ENCODE results near the gene DNAJC16. TPM values are rescaled to one million over a fixed set of nuclear protein-coding genes. Genes with fewer than 3 reads are reported as not detected.

The DNAJC16 gene
- total and polyA plus RNA-seq, 2 of the 4 experiments (the other 2 are of a cell fraction), result 8.0 to 13.1 TPM

DNA sequence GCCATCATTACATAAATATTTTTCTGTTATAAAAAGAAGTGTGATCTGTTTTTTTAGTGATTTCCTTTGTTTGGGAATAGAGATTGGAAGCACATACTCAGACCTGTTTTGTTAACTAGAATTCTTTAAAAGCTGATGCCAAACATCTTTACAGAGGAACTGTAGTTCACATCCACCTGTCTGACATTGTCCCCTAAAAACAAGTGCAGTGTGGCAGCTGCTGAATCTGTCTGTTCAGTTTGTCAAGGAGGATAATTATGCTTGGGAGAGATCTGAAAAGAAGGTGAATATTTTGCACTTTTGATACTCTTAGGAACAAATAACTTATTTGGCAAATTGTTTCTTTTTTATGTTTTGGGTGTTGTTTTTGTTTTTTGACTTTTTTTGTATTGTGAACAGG lies 44.6 kb downstream of the DNAJC16 start:
- Histone ChIP-seq H3K4me2 (ENCODE audit: low read depth, low read length) (no peak overlapping the region), H3K9me3 (ENCODE audit: control insufficient read depth, insufficient read depth, low read length) (no peaks in the 10 kb centered on the region), H2BK15ac (ENCODE audit: low read depth, low read length) (no peak overlapping the region), H3K18ac (ENCODE audit: low read depth, low read length) (no peak overlapping the region), H3K4ac (ENCODE audit: low read depth, low read length) (no peak overlapping the region), H3K4me1 (ENCODE audit: control insufficient read depth, insufficient read depth, low read length) (no peaks in the 10 kb centered on the region), H3K9me1 (ENCODE audit: insufficient read depth, low read length) (peaks cover 2% of the 10 kb centered on the region; the same call in 1 of the 2 replicates), H3K56ac (ENCODE audit: extremely low read depth, insufficient read depth, low read length) (no peak overlapping the region), H3K27me3 (ENCODE audit: control insufficient read depth, insufficient read depth, low read length) (no peaks in the 10 kb centered on the region), H2AK5ac (ENCODE audit: low read depth, low read length) (no peak overlapping the region), H2AK9ac (replicated peaks; ENCODE audit: low read depth, low read length, poor library complexity) (no peak overlapping the region), H3K79me1 (ENCODE audit: low read depth in 1 of 2, low read length in 2 of 2) (0 out of 4 replicates have a peak, but pooled peaks cover 0 to 4% of the 10 kb centered on the region in 2 experiments), H3K23ac (ENCODE audit: low read depth, low read length) (no peak overlapping the region), H2AFZ (replicated peaks; ENCODE audit: low read length, poor library complexity) (no peak overlapping the region), H2BK20ac (ENCODE audit: low read depth, low read length) (no peak overlapping the region), H2BK120ac (ENCODE audit: low read depth, low read length) (no peak overlapping the region), H4K5ac (ENCODE audit: low read depth, low read length) (no peak overlapping the region), H3K4me3 (ENCODE audit: insufficient read depth, low read depth, low read length) (no peak overlapping the region), H4K91ac (ENCODE audit: insufficient read depth, low read depth, low read length) (no peak overlapping the region), H4K20me1 (ENCODE audit: insufficient read depth, low read length) (no peaks in the 10 kb centered on the region), H4K8ac (ENCODE audit: low read depth in 2 of 2, low read length in 2 of 2) (no peak overlapping the region), H3K14ac (replicated peaks; ENCODE audit: low read depth, low read length) (no peak overlapping the region), H2BK5ac (ENCODE audit: low read depth, low read length, poor library complexity, severe bottlenecking) (no peak overlapping the region), H3K36me3 (ENCODE audit: control insufficient read depth, insufficient read depth, low read length) (peaks cover 25% of the 10 kb centered on the region), H3K9ac (ENCODE audit: low read depth, low read length) (no peak overlapping the region), H3K27ac (ENCODE audit: insufficient read depth, low read length) (no peak overlapping the region)
- ATAC-seq (ENCODE audit: low read depth) (no peak), DNase-seq (no peak)
- intact Hi-C loops (cut with micrococcal nuclease) (no loop called here), in situ Hi-C loops (cut with MboI; ENCODE audit: low sequenced_read_pairs) (no loop called here), dilution Hi-C loops (cut with HindIII; ENCODE audit: low sequenced_read_pairs, unreplicated experiment) (no loop called here)
- ChIA-PET POLR2A (ENCODE audit: unreplicated experiment) (no interaction called here), CTCF (interaction anchor here (0.6 kb wide), 1 partner anchor 10 kb away, joined by 3 read pairs; no protein-coding TSS in a partner anchor)
- no peak for TF ChIP-seq MXI1 (IDR thresholded peaks at IDR 0.05; ENCODE audit: borderline replicate concordance, low read depth, low read length)
- no TSS peak for BruUV-seq (replicated peaks)

Data from IMR-90 (cell line).